ENCODE data around the gene FBL.

GRCh38 chr19:39850892-39851291, 4.7 kb upstream of the FBL start:
- TF ChIP-seq CTCF (IDR thresholded peaks at IDR 0.05), result no peak
- TF ChIP-seq POLR2A (IDR thresholded peaks at IDR 0.05), result no peak
